K562 (cell line): ENCODE data around the gene CSNK1G3. TPM values are rescaled to one million over a fixed set of nuclear protein-coding genes. Genes with fewer than 3 reads are reported as not detected.

ENCODE experiments used
- ATAC-seq: fragments of 200-7000 bp; cut with Tn5 transposase; 3 replicates; pipeline ENCODE4 v1.9.1; 2020; ENCODE audit warnings: moderate library complexity
- BruUV-seq: library from RNA; stranded (reverse); fragments of 400-500 nt; replicated peaks from 2 replicates; lab custom pipeline; 2021; lab: Mats Ljungman, UMichigan
- CTCF ChIA-PET: fragments of 300-600 bp; formaldehyde crosslinking; extraction: SDS; loops from one replicate; lab custom pipeline; 2021; ENCODE audit warnings: low intra/inter-chr PET ratio; lab: Yijun Ruan, JAX
- POLR2A ChIA-PET: fragments of 300-600, 350-650 bp; sonication (Branson Sonifier 250); formaldehyde crosslinking; extraction: SDS; loops from one replicate; lab custom pipeline; 2021; ENCODE audit warnings: antibody characterized with exemption, inconsistent platforms; lab: Yijun Ruan, JAX
- DNase-seq, 4 experiments: peaks; one replicate each; pipeline versions ENCODE4 v3.0.0 to v3.0.0-alpha.2; 2011 to 2018; ENCODE audit warnings: low spot score in 3 of 4, mixed read lengths in 3 of 4; ENCODE audit errors: extremely low read depth in 1 of 4
- FAIRE-seq: peaks from 2 replicates; lab custom pipeline; 2011; peaks lifted over from hg19 to GRCh38; lab: Jason Lieb, UNC
- H2AFZ ChIP-seq: 2 replicates; pipeline ENCODE4 v1.6.0; 2011; ENCODE audit warnings: low read depth, low read length, control low read depth, inconsistent platforms
- H3K27ac ChIP-seq: fragments of 200-600 bp; 3 replicates; pipeline ENCODE4 v1.8.0; 2011; ENCODE audit warnings: low read depth, mild to moderate bottlenecking, control low read depth, inconsistent platforms, low read length, moderate library complexity, mixed read lengths; ENCODE audit errors: extremely low read depth
- H3K27me3 ChIP-seq, 2 experiments: fragments of 300-600 bp in 1 of 2; 2 replicates in 1 of 2; 3 replicates in 1 of 2; pipeline versions ENCODE4 v1.6.0 to v1.8.0; 2011; ENCODE audit warnings: inconsistent platforms in 2 of 2, low read length in 2 of 2, mild to moderate bottlenecking in 1 of 2, mixed read lengths in 1 of 2, moderate library complexity in 1 of 2; ENCODE audit not compliant: control insufficient read depth in 2 of 2, insufficient read depth in 2 of 2
- H3K36me3 ChIP-seq: fragments of 300-600 bp; 3 replicates; pipeline ENCODE4 v1.8.0; 2011; ENCODE audit warnings: mild to moderate bottlenecking, low read length, inconsistent platforms; ENCODE audit not compliant: control insufficient read depth, insufficient read depth
- H3K4me1 ChIP-seq, 2 experiments: fragments of 200-600 bp in 1 of 2; replicated peaks in 1 of 2; 2 replicates in 1 of 2; 3 replicates in 1 of 2; pipeline versions ENCODE4 v1.5.1 to v1.8.0; 2011; ENCODE audit warnings: inconsistent platforms in 2 of 2, low read length in 2 of 2, mild to moderate bottlenecking in 1 of 2, mixed read lengths in 1 of 2, moderate library complexity in 1 of 2; ENCODE audit not compliant: control insufficient read depth in 2 of 2, insufficient read depth in 2 of 2
- H3K4me2 ChIP-seq: 2 replicates; pipeline ENCODE4 v1.6.1; 2011; ENCODE audit warnings: low read length, control low read depth, inconsistent platforms, mixed read lengths; ENCODE audit not compliant: insufficient read depth
- H3K4me3 ChIP-seq: fragments of 200-600 bp; sonication (generic), shearing (Covaris generic); 2 replicates; pipeline ENCODE4 v1.5.1; 2016; ENCODE audit warnings: control low read depth, inconsistent platforms
- H3K79me2 ChIP-seq: fragments of 200-600 bp; 3 replicates; pipeline ENCODE4 v1.8.0; 2011; ENCODE audit warnings: low read length, inconsistent platforms; ENCODE audit not compliant: control insufficient read depth, insufficient read depth
- H3K9ac ChIP-seq, 2 experiments: 2 replicates each; pipeline versions ENCODE4 v1.6.0 to v1.6.1; 2011; ENCODE audit warnings: low read depth in 2 of 2, low read length in 2 of 2, control low read depth in 1 of 2, inconsistent platforms in 1 of 2, mild to moderate bottlenecking in 1 of 2, mixed read lengths in 1 of 2; ENCODE audit not compliant: insufficient read depth in 1 of 2
- H3K9me1 ChIP-seq: one replicate; pipeline ENCODE4 v1.6.0; 2011; ENCODE audit warnings: inconsistent platforms, mild to moderate bottlenecking, low read length, moderate library complexity; ENCODE audit not compliant: control insufficient read depth, insufficient read depth
- H3K9me3 ChIP-seq: replicated peaks from 2 replicates; pipeline ENCODE4 v1.5.1; 2011; ENCODE audit warnings: low read depth, low read length, inconsistent platforms; ENCODE audit not compliant: control insufficient read depth, insufficient read depth
- H4K20me1 ChIP-seq: replicated peaks from 2 replicates; pipeline ENCODE4 v1.6.1; 2011; ENCODE audit warnings: low read length, inconsistent platforms, mixed read lengths; ENCODE audit not compliant: control insufficient read depth, insufficient read depth
- CEBPG ChIP-seq, 3 experiments: fragments of 200-800 bp in 1 of 3; sonication (Bioruptor generic) in 1 of 3; sonication (generic) in 1 of 3; formaldehyde crosslinking in 1 of 3; IDR thresholded peaks in 2 of 3; conservative IDR thresholded peaks in 1 of 3; 2 replicates each; pipeline versions ENCODE4 v1.6.1 to v1.8.0; 2016 to 2022; ENCODE audit warnings: missing compliant biosample characterization in 2 of 3, missing genetic modification characterization in 2 of 3, mild to moderate bottlenecking in 1 of 3, missing genetic modification reagents in 1 of 3
- TFAM ChIP-seq: fragments of 250-450 bp; sonication (Bioruptor Pico); conservative IDR thresholded peaks from 2 replicates; pipeline ENCODE4 v1.5.0; 2021; ENCODE audit warnings: mild to moderate bottlenecking, moderate library complexity
- WGBS: fragments of 100-300 bp; shearing (Covaris generic); methylation state at CpG from one replicate; pipeline ENCODE4 v1.1.6; 2016; ENCODE audit warnings: low coverage, mixed read lengths; ENCODE audit not compliant: insufficient coverage; ENCODE audit errors: missing lambda C conversion rate; 5-methylcytosine and 5-hydroxymethylcytosine counted together
- in situ Hi-C: fragments of 300-500 bp; cut with MboI; formaldehyde crosslinking; loops from 4 replicates; pipeline ENCODE4 v1.15.0; 2018; ENCODE audit warnings: inconsistent platforms, mixed read lengths
- intact Hi-C: fragments of 100-400 bp; cut with micrococcal nuclease; formaldehyde crosslinking; loops from 2 replicates; pipeline ENCODE4 v1.14.2; 2022
- polyA plus RNA-seq, 8 experiments: library from polyadenylated mRNA; depleted of rRNA in 4 of 8; stranded (reverse) in 5 of 8; unstranded in 3 of 8; fragments of >200 nt; fragmentation: Nextera tagmentation in 2 of 8; fragmentation: Illumina TruSeq in 1 of 8; extraction: Ambion mirVana in 2 of 8; extraction: Trizol in 1 of 8; gene quantifications; 2 replicates each; pipeline versions ENCODE4 v1.2.1 to v1.2.3, GENCODE V29; 2011 to 2014; ENCODE audit warnings: inconsistent platforms in 1 of 8, missing spikeins in 1 of 8
- total RNA-seq, 7 experiments: library from RNA; depleted of rRNA in 6 of 7; stranded (reverse); fragments of >200 nt in 6 of 7; fragmentation: Illumina TruSeq in 2 of 7; extraction: Trizol in 2 of 7; gene quantifications; 2 replicates each; pipeline versions ENCODE4 v1.2.1 to v1.2.3, GENCODE V29; 2011 to 2021; ENCODE audit warnings: low replicate concordance in 1 of 7
- TF ChIP-seq, protein P1 (sequence below): fragments of 450-650 bp; IDR thresholded peaks from 2 replicates; pipeline ENCODE4 v1.6.1; 2016; ENCODE audit warnings: mild to moderate bottlenecking, moderate library complexity

CSNK1G3 gene
- total and polyA plus RNA-seq, 9 of the 15 experiments (the other 6 are each of a cell fraction or from before 2014, with no cell fraction given), result 8.3 to 27.6 (median 16.5) TPM

GRCh38 chr5:123647066-123647465, 135.1 kb downstream of the CSNK1G3 start:
- Histone ChIP-seq H4K20me1 (no peaks in the 10 kb centered on the region), H3K27me3 (no peaks in the 10 kb centered on the region), H3K4me3 (no peak overlapping the region), H3K27ac (no peak overlapping the region), H2AFZ (no peak overlapping the region), H3K4me2 (no peak overlapping the region), H3K9me3 (no peaks in the 10 kb centered on the region), H3K36me3 (no peaks in the 10 kb centered on the region), H3K79me2 (no peaks in the 10 kb centered on the region), H3K9me1 (no peaks in the 10 kb centered on the region), H3K9ac (no peak overlapping the region), H3K4me1 (no peaks in the 10 kb centered on the region)
- WGBS, result 0% methylated on average over 1 of the region's 1 CpG
- FAIRE-seq, result no peak
- CTCF ChIA-PET, result no interaction called here
- no peak for ATAC-seq
- DNase-seq, result no peak
- in situ Hi-C loops (no loop called here), intact Hi-C loops (no loop called here)
- POLR2A ChIA-PET, result no interaction called here
- no TSS peak for BruUV-seq
- TF ChIP-seq CEBPG (CRISPR knock-in tag; IDR thresholded peaks at IDR 0.05) (no peak), CEBPG (tag; conservative IDR thresholded peaks at IDR 0.05 in 1 of 2, IDR thresholded peaks at IDR 0.05 in 1 of 2) (no peak)

GRCh38 chr5:123651234-123651633, 139.3 kb downstream of the CSNK1G3 start:
- H3K27ac ChIP-seq, result no peak overlapping the region
- no peak overlapping the region for H3K4me3 ChIP-seq
- WGBS, result 1% methylated on average over 4 of the region's 4 CpGs
- no peak overlapping the region for H3K9ac ChIP-seq
- no peaks in the 10 kb centered on the region for H4K20me1 ChIP-seq
- H3K36me3 ChIP-seq, result no peaks in the 10 kb centered on the region
- in situ Hi-C loops, result no loop called here
- no peaks in the 10 kb centered on the region for H3K79me2 ChIP-seq
- POLR2A ChIA-PET, result no interaction called here
- FAIRE-seq (no peak), ATAC-seq (no peak), DNase-seq (no peak)
- no TSS peak for BruUV-seq
- H3K4me1 ChIP-seq, result no peaks in the 10 kb centered on the region
- CTCF ChIA-PET, result no interaction called here
- no peaks in the 10 kb centered on the region for H3K27me3 ChIP-seq
- H3K4me2 ChIP-seq, result no peak overlapping the region
- intact Hi-C loops, result no loop called here
- no peak overlapping the region for H2AFZ ChIP-seq
- no peaks in the 10 kb centered on the region for H3K9me1 ChIP-seq
- H3K9me3 ChIP-seq, result no peaks in the 10 kb centered on the region
- TF ChIP-seq TFAM (CRISPR knock-in tag), result no peak
- TF ChIP-seq, protein P1, sequence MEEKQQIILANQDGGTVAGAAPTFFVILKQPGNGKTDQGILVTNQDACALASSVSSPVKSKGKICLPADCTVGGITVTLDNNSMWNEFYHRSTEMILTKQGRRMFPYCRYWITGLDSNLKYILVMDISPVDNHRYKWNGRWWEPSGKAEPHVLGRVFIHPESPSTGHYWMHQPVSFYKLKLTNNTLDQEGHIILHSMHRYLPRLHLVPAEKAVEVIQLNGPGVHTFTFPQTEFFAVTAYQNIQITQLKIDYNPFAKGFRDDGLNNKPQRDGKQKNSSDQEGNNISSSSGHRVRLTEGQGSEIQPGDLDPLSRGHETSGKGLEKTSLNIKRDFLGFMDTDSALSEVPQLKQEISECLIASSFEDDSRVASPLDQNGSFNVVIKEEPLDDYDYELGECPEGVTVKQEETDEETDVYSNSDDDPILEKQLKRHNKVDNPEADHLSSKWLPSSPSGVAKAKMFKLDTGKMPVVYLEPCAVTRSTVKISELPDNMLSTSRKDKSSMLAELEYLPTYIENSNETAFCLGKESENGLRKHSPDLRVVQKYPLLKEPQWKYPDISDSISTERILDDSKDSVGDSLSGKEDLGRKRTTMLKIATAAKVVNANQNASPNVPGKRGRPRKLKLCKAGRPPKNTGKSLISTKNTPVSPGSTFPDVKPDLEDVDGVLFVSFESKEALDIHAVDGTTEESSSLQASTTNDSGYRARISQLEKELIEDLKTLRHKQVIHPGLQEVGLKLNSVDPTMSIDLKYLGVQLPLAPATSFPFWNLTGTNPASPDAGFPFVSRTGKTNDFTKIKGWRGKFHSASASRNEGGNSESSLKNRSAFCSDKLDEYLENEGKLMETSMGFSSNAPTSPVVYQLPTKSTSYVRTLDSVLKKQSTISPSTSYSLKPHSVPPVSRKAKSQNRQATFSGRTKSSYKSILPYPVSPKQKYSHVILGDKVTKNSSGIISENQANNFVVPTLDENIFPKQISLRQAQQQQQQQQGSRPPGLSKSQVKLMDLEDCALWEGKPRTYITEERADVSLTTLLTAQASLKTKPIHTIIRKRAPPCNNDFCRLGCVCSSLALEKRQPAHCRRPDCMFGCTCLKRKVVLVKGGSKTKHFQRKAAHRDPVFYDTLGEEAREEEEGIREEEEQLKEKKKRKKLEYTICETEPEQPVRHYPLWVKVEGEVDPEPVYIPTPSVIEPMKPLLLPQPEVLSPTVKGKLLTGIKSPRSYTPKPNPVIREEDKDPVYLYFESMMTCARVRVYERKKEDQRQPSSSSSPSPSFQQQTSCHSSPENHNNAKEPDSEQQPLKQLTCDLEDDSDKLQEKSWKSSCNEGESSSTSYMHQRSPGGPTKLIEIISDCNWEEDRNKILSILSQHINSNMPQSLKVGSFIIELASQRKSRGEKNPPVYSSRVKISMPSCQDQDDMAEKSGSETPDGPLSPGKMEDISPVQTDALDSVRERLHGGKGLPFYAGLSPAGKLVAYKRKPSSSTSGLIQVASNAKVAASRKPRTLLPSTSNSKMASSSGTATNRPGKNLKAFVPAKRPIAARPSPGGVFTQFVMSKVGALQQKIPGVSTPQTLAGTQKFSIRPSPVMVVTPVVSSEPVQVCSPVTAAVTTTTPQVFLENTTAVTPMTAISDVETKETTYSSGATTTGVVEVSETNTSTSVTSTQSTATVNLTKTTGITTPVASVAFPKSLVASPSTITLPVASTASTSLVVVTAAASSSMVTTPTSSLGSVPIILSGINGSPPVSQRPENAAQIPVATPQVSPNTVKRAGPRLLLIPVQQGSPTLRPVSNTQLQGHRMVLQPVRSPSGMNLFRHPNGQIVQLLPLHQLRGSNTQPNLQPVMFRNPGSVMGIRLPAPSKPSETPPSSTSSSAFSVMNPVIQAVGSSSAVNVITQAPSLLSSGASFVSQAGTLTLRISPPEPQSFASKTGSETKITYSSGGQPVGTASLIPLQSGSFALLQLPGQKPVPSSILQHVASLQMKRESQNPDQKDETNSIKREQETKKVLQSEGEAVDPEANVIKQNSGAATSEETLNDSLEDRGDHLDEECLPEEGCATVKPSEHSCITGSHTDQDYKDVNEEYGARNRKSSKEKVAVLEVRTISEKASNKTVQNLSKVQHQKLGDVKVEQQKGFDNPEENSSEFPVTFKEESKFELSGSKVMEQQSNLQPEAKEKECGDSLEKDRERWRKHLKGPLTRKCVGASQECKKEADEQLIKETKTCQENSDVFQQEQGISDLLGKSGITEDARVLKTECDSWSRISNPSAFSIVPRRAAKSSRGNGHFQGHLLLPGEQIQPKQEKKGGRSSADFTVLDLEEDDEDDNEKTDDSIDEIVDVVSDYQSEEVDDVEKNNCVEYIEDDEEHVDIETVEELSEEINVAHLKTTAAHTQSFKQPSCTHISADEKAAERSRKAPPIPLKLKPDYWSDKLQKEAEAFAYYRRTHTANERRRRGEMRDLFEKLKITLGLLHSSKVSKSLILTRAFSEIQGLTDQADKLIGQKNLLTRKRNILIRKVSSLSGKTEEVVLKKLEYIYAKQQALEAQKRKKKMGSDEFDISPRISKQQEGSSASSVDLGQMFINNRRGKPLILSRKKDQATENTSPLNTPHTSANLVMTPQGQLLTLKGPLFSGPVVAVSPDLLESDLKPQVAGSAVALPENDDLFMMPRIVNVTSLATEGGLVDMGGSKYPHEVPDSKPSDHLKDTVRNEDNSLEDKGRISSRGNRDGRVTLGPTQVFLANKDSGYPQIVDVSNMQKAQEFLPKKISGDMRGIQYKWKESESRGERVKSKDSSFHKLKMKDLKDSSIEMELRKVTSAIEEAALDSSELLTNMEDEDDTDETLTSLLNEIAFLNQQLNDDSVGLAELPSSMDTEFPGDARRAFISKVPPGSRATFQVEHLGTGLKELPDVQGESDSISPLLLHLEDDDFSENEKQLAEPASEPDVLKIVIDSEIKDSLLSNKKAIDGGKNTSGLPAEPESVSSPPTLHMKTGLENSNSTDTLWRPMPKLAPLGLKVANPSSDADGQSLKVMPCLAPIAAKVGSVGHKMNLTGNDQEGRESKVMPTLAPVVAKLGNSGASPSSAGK, result no peak
